Activated CD8-positive, alpha-beta memory T cell treated with anti-CD3 and anti-CD28 coated beads, Interleukin-2, amount 50 U/mL, for 24 hours (primary cell): Measurements from ENCODE around the gene THTPA.
A peak's percentile ranks its signal among the peaks of the same experiment; 100 is the strongest.
"Not testable (repeated sequence)": the region's sequence is repeated elsewhere in the genome, so short reads cannot be mapped to it uniquely, and the experiment has no call there.

Source experiments
- DNase-seq: peaks from one replicate; pipeline ENCODE4 v3.0.0-alpha.2; 2020; ENCODE audit errors: extremely low read depth

THTPA gene

DNA sequence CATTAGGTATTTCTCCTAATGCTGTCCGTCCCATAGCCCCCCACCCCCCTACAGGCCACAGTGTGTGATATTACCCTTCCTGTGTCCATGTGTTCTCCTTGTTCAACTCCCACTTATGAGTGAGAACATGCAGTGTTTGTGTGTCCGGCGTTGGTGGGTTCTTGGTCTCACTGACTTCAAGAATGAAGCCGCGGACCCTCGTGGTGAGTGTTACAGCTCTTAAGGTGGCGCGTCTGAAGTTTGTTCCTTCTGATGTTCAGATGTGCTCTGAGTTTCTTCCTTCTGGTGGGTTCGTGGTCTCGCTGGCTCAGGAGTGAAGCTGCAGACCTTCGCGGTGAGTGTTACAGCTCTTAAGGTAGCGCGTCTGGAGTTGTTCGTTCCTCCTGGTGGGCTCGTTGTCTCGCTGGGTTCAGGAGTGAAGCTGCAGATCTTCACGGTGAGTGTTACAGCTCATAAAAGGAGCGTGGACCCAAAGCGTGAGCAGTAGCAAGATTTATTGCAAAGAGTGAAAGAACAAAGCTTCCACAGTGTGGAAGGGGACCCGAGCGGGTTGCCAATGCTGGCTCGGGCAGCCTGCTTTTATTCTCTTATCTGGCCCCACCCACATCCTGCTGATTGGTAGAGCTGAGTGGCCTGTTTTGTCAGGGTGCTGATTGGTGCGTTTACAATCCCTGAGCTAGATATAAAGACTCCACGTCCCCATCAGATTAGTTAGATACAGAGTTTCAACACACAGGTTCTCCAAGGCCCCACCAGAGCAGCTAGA lies 27.9 kb downstream of the THTPA start:
- DNase-seq, result not testable (repeated sequence)

DNA sequence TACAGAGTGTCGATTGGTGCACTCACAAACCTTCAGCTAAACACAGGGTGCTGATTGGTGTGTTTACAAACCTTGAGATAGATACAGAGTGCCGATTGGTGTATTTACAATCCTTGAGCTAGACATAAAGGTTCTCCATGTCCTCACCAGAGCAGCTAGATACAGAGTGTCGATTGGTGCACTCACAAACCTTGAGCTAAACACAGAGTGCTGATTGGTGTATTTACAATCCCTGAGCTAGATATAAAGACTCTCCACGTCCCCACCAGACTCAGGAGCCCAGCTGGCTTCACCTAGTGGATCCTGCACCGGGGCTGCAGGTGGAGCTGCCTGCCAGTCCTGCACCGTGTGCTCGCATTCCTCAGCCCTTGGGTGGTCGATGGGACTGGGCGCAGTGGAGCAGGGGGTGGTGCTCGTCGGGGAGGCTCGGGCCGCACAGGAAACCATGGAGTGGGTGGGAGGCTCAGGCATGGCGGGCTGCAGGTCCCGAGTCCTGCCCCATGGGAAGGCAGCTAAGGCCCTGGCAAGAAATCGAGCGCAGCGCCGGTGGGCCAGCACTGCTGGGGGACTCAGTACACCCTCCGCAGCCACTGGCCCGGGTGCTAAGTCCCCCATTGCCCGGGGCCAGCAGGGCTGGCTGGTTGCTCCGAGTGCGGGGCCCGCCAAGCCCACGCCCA lies 28.6 kb downstream of the THTPA start:
- not testable (repeated sequence) for DNase-seq

DNA sequence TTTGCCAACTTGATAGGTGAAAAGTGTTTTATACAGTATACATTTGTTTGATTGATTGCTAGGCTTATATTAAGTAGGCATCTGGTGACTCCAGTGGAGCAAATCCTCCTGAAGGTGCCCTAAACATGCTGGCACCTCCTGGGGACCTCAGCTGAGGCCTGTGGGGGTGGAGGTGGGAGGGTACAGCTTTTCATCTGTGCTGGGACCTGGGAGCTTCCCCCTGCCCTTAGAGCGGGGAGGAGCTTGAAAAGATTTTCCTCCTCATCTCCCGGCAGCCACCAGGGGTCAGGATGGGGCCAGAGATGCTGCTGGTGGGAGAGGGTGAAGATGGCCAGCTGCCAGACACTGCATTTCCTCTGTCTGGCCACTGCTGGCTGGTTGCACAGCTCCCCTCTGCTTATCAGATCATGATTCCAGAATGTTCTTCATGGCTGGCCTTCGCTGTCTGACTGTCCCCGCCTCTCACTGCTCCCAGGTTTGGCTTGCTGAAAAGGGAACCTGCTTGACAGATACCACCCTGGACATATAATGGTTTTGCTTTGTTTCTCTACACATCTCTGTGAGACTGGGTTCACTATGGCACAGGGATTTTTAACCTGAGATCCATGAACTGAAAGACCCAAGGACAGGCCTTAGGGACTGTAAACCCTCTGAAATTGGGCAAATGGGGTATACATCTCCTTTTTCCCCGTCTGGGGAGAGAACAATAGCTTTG lies 33.0 kb downstream of the THTPA start:
- DNase-seq, result peak; percentile 55

DNA sequence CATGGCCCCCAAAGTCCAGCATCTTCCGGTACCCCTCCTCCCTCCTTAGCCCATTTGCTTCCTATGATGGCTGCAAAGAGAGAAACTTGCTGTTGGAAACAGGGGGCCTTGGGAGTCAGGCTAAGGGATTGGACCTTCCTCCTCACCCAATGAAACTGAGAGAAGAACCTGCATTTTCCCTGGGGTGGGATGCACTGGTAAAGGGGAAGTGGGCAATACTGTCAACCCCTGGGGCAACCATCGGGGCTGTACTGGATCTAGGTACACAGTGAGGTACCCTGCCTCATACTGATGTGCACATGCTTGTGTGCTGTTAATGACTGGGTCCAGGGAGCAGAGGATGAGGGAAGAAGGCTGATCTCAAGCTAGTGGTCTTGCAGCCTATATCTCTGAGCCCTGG lies 33.5 kb downstream of the THTPA start:
- DNase-seq, result no peak

DNA sequence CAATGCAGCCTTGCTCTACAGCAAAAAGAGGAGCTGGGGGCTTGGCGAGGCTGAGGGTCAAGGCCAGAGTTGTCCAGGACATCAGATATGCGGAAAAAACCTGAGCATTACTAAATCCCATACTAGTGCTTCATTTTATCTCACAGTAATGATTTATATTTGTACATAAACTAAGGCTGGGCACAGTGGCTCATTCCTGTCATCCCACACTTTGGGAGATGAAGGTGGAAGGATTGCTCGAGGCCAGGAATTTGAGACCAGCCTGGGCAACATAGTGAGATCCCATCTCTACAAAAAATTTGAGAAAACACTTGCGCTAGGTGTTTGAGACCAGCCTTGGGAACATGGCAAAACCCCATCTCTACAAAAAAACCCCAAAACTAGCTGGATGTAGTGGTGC lies 34.1 kb downstream of the THTPA start:
- DNase-seq, result no peak

DNA sequence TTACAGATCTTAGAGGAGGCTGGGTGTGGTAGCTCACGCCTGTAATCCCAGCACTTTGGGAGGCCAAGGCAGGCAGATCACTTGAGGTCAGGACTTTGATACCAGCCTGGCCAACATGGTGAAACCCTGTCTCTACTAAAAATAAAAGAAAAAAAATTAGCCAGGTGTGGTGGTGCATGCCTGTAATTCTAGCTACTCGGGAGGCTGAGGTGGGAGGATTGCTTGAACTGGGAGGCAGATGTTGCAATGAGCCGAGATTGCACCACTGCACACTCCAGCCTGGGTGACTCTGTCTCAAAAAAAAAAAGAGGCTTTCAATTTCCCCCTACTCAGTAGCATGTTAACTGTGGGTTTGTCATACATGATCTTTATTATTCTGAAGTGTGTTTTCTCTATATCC lies 38.1 kb downstream of the THTPA start:
- not testable (repeated sequence) for DNase-seq

DNA sequence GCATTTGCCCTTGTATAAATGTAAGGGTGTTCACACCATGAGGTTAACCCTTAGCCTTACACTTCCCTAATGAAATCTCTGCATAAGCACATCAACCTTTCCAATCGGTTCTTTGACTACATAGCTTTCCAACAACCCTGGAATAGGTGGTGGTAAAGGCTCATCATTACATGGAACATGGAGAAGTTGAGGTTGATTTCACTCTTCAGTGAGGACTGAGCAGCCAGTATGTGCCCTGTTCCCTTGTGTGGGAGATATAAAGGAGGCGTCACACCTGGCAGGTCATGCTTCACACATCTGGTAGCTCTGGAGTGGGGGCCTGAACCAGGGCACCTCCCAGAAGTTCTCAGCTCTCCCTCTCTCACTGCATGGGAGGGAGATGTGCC lies 44.2 kb downstream of the THTPA start:
- no peak for DNase-seq

DNA sequence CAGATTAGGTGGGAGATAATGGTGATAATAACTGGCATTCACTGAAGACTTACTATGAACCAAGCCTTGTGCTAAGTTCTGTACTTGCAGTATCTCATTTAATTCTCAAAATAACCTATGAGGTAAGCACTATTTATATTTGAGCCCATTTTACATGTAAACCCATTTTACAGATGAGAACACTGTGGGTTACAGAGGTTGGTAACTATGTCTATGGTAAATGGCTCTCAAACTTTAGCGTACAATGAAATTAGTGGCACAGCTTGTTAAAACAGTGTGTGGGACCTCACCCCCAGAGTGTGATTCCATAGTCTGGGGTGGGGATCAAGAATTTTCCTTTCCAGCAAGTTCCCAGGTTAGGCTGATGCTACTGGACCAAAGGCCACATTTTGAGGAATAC lies 44.7 kb downstream of the THTPA start:
- no peak for DNase-seq

DNA sequence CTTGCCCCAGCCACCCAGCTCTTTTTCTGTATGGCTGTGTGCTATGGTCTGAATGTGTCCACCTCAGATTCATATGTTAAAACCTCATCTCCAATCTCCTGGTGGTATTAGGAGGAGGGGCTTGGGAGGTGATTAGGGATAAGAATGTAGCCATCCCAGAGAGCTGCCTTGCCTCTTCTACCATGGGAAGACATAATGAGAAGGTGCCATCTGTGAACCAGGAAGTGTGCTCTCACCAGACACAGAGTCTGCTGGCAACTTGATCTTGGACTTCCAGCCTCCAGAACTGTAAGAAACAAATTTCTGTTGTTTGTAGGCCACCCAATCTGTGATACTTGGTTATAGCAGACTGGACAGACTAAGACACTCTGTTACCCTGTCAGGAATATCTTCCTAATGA lies 45.4 kb downstream of the THTPA start:
- no peak for DNase-seq

DNA sequence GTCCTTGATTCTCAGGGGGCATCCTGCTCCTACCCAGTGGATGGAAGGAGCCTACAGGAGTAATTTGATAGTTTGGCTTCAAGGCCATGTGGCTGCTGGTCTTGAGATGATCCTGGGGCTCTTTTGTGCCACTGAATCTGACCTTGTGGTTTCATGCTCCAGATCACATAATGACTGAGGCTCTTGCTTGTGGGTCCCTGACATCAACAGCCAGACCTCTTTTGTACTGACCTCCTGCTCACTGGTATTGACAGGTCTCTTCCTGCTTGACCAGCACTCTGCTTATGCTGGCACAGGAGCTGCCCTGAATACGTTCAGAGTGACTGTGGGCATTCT lies 45.7 kb downstream of the THTPA start:
- no peak for DNase-seq

DNA sequence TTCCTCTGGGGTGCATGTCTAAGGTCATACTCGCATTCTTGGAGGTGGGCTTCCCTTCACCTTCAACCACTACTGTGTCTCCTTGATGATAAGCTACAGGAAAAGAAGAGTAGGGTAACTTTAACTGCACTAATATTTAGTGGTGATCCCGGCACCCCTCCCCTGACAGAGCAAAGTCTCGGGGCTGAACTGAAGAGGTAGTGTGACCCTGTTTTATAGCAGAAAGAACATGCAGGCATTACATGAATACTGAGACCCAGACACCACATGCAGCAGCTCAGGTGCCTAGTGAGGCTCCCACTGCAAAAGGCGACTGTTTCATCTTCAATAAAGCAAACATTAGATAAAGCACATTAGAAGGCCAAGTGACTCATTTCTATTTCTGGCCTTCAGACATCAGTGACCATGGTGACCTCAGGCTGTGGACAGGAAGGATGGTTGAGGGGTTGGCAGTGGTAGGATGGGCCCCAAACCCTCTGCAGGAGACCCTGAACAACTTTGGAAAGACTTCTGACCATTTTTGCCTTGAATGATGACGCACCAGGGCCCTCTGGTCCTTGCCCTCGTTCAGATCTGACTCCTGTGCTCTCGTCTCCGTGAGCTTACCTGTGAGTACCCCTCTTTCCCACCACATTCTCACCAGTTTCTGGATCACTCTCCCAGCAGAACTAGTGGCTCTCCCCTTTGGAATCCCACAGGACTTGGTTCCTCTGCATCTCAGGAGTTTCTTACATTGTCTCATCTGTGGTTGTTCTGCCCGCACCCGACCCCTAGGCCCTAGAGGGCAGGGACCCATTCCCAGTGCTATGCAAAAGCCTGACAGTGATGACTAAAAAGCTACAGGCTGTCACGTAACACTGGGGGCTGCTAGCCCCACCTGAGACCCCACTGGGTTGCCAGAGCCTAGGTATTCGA lies 46.4 kb downstream of the THTPA start:
- DNase-seq, result no peak

DNA sequence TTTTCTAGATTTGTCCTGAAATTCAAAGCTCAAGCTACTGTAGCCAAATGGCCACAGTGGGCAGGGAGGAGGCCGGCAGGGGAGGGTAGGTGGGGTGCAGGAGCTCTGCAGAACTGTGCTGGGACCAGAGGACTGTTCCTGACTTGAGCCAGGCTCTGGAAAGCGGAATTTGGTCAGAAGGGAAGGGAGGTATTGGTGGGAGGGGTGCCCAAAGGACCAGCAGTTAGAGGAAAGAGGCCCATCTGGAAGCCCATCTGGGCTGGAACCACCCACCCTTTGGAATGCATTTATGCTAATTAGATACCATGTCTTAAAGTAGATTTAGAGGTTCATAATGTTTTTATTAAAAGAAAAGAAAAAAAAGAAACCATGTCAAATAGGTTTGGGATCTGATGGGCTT lies 47.0 kb downstream of the THTPA start:
- DNase-seq, result no peak

DNA sequence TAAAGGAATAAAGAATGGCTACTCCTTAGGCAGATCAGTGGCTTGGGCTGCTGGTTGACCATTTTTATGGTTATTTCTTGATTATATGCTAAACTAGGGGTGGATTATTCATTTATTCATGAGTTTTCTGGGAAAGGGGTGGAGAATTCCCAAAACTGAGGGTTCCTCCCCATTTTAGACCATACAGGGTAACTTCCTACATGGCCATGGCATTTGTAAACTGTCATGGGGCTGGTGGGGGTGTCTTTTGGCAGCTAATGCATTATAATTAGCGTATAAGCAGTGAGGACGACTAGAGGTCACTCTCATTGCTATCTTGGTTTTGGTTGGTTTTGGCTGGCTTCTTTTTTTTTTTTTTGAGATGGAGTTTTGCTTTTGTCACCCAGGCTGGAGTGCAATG lies 48.1 kb downstream of the THTPA start:
- DNase-seq, result no peak

DNA sequence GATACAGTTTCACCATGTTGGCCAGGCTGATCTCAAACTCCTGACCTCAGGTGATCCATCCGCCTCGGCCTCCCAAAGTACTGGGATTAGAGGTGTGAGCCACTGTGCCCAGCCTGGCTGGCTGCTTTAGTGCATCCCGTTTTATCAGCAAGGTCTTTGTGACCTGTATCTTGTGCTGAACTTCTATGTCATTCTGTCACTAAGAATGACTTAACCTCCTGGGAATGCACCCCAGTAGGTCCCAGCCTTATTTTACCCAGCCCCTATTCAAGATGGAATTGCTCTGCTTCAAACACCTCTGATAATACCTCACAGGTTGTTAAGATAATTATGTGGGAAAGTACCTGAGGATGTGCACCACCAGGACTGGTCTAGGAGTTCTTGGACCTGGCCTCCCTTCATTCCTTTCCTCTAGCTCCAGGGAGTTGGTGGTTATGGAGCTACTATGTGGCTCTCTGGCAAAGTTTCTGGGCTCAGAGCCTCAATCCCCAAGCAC lies 48.7 kb downstream of the THTPA start:
- DNase-seq, result no peak

DNA sequence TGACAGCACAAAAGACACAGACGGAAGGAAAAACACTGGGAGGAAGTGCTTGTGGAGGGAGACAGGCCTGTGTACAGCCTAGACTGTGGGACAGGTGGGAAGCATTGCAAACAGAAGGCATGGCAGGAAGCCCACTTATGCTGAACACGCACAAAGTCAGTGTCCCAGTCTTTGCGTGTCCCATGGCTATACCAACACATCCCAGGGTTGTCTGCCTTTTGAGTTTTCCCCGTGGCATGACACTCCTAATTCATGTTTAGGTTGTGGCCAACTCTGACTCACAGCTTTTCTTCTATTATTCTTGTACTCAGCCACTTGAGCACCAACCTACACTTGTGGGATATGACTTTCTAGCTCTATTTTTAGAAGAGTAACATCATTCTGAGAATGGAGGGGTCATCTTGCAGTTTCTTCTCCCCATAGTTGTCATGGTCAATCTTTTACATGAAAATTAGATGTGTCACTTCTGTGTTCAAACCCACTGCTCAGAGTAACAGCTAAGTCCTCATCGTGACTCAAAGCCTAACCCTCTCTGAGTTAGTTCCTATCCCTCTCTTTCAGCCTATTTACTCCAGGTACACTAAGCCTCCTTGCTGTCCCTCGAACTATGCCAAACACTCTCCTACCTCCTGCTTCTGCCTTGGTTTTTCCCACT lies 50.0 kb downstream of the THTPA start:
- no peak for DNase-seq

DNA sequence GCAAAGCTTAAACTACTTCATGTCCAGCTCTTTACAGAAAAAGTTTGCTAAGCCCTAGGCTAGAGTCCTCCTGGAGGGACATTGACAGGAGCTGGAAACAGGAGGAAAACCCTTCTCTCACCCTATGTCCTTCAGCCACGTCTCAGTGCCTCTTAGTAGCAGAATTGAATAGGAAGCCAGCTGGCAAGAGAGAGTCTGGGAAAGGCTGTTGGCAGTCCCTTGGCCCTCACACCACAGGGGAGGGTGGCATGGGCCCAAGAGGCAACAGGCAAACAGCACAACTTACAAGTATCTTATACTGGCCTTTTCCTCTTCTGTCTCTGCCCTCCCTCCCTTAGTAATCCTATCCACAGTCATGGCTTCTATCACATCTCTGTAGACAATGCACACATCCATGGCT lies 52.4 kb downstream of the THTPA start:
- DNase-seq, result no peak

DNA sequence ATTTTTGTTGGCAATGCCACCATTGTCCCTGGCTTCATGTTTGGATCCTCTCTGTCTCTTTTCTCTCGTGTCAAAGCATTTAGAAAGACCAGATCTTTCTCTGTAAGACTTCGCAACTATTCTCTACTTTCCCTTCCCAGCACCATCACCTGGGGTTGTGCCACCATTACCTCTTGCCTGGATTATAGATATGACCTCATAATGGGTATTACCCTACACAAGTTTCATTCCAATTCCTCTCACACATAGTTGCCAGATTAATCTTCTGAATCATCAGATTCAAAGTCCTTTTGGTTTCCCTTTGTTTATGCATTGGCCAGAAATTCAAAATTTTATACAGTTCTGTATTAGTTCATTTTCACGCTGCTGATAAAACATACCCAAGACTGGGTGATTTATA lies 52.9 kb downstream of the THTPA start:
- DNase-seq, result no peak

DNA sequence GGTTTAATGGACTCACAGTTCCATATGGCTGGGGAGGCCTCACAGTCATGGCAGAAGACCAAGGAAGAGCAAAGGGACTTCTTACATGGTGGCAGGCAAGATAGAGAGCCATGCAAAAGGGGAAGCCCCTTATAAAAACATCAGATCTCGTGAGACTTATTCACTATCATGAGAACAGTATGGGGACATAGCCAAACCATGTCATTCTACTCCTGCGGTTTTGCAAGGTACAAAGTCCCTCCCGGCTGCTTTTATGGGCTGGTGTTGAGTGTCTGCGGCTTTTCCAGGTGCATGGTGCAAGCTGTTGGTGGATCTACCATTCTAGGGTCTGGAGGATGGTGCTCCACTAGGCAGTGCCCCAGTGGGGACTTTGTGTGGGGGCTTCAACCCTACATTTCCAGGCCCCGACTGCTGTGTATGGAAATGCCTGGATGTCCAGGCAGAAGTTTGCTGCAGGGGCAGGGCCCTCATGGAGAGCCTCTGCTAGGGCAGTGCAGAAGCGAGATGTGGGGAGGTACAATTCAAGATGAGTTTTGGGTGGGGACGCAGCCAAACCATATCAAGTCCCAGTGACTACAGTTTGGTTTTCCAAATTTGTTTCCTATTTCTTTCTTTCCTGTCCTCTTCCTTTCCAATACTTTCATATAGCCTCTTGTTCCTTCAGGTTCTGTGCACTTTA lies 53.5 kb downstream of the THTPA start:
- not testable (repeated sequence) for DNase-seq
